Measurements from ENCODE around the gene CYB561D1. TPM values are rescaled to one million over a fixed set of nuclear protein-coding genes. Genes with fewer than 3 reads are reported as not detected.

The CYB561D1 gene
- total RNA-seq, 2 donors from 2014 or later: 15.8 to 16.5 TPM

GRCh38 chr1:109499081-109499480 is 5.2 kb downstream of the CYB561D1 start:
- peaks cover 91% of the 10 kb centered on the region for H3K4me1 Mint-ChIP-seq (ENCODE audit: low read depth)
- H3K36me3 Mint-ChIP-seq (ENCODE audit: insufficient read depth in 2 of 2): peaks cover 0 to 5% of the 10 kb centered on the region in 2 donors
- no peak for DNase-seq

GRCh38 chr1:109499661-109500536 is 6.0 kb downstream of the CYB561D1 start:
- ATAC-seq (replicated peaks in 1 of 2): peak in 1 of 2 donors; percentile 25
- H3K4me1 Mint-ChIP-seq (ENCODE audit: low read depth): peaks cover 91% of the 10 kb centered on the region
- peak; percentile 56 to 70 for DNase-seq
- peak overlapping the region in 1 of 2 donors; percentile 20 for H3K4me3 Mint-ChIP-seq
- no peaks in the 10 kb centered on the region for H3K27me3 Mint-ChIP-seq (ENCODE audit: low read depth)
- no peaks in the 10 kb centered on the region for H3K9me3 Mint-ChIP-seq
- H3K36me3 Mint-ChIP-seq (ENCODE audit: insufficient read depth in 2 of 2): peaks cover 0 to 5% of the 10 kb centered on the region in 2 donors
- H3K27ac Mint-ChIP-seq: peak overlapping the region; percentile 38

More at GRCh38 chr1:109499081-109499480, 5.2 kb downstream of the CYB561D1 start:
- Mint-ChIP-seq H3K27me3 (ENCODE audit: low read depth) (no peaks in the 10 kb centered on the region), H3K9me3 (no peaks in the 10 kb centered on the region), H3K4me3 (peak overlapping the region in 1 of 2 donors; percentile 20), H3K27ac (no peak overlapping the region)
- ATAC-seq (replicated peaks in 1 of 2): no peak

- H3K4me1 Mint-ChIP-seq (ENCODE audit: low read depth): peaks cover 86% of the 10 kb centered on the region
- no peak overlapping the region for H3K4me3 Mint-ChIP-seq
- no peaks in the 10 kb centered on the region for H3K9me3 Mint-ChIP-seq
- DNase-seq (no peak), ATAC-seq (replicated peaks in 1 of 2) (no peak)
- peaks cover 0 to 5% of the 10 kb centered on the region in 2 donors for H3K36me3 Mint-ChIP-seq (ENCODE audit: insufficient read depth in 2 of 2)
- H3K27ac Mint-ChIP-seq: no peak overlapping the region
- no peaks in the 10 kb centered on the region for H3K27me3 Mint-ChIP-seq (ENCODE audit: low read depth)
Observed at GRCh38 chr1:109500941-109501381, 7.1 kb downstream of the CYB561D1 start.

GRCh38 chr1:109501644-109502363 is 7.9 kb downstream of the CYB561D1 start:
- H3K4me1 Mint-ChIP-seq (ENCODE audit: low read depth): peaks cover 80% of the 10 kb centered on the region
- no peaks in the 10 kb centered on the region for H3K9me3 Mint-ChIP-seq
- H3K4me3 Mint-ChIP-seq: peak overlapping the region; percentile 60 to 75
- DNase-seq (no peak), ATAC-seq (replicated peaks in 1 of 2) (no peak)
- peaks cover 0 to 2% of the 10 kb centered on the region in 2 donors for H3K36me3 Mint-ChIP-seq (ENCODE audit: insufficient read depth in 2 of 2)
- H3K27me3 Mint-ChIP-seq (ENCODE audit: low read depth): no peaks in the 10 kb centered on the region
- peak overlapping the region; percentile 63 for H3K27ac Mint-ChIP-seq

- DNase-seq (peak; percentile 35 to 43), ATAC-seq (replicated peaks in 1 of 2) (peak; percentile 66 to 72)
- Mint-ChIP-seq H3K27ac (peak overlapping the region; percentile 87), H3K4me1 (ENCODE audit: low read depth) (peaks cover 82% of the 10 kb centered on the region), H3K9me3 (no peaks in the 10 kb centered on the region), H3K27me3 (ENCODE audit: low read depth) (no peaks in the 10 kb centered on the region), H3K4me3 (peak overlapping the region; percentile 60 to 75), H3K36me3 (ENCODE audit: insufficient read depth in 2 of 2) (peaks cover 0 to 2% of the 10 kb centered on the region in 2 donors)
Observed at GRCh38 chr1:109502364-109502851, 8.5 kb downstream of the CYB561D1 start.

GRCh38 chr1:109503935-109504334 is 10.0 kb downstream of the CYB561D1 start:
- DNase-seq: no peak
- peak overlapping the region; percentile 53 to 61 for H3K4me3 Mint-ChIP-seq
- H3K27ac Mint-ChIP-seq: peak overlapping the region; percentile 75
- peaks cover 79% of the 10 kb centered on the region for H3K4me1 Mint-ChIP-seq (ENCODE audit: low read depth)
- H3K27me3 Mint-ChIP-seq (ENCODE audit: low read depth): no peaks in the 10 kb centered on the region
- no peaks in the 10 kb centered on the region for H3K9me3 Mint-ChIP-seq
- no peak for ATAC-seq (replicated peaks in 1 of 2)
- H3K36me3 Mint-ChIP-seq (ENCODE audit: insufficient read depth in 2 of 2): peaks cover 0 to 2% of the 10 kb centered on the region in 2 donors

GRCh38 chr1:109504974-109505373 is 11.1 kb downstream of the CYB561D1 start:
- peak overlapping the region; percentile 7 to 39 for H3K4me3 Mint-ChIP-seq
- DNase-seq (no peak), ATAC-seq (replicated peaks in 1 of 2) (peak; percentile 54 to 70)
- no peaks in the 10 kb centered on the region for H3K9me3 Mint-ChIP-seq
- peaks cover 0 to 2% of the 10 kb centered on the region in 2 donors for H3K36me3 Mint-ChIP-seq (ENCODE audit: insufficient read depth in 2 of 2)
- peak overlapping the region; percentile 48 for H3K27ac Mint-ChIP-seq
- H3K27me3 Mint-ChIP-seq (ENCODE audit: low read depth): no peaks in the 10 kb centered on the region
- peaks cover 73% of the 10 kb centered on the region for H3K4me1 Mint-ChIP-seq (ENCODE audit: low read depth)

- Mint-ChIP-seq H3K36me3 (ENCODE audit: insufficient read depth in 2 of 2) (no peaks in the 10 kb centered on the region), H3K4me3 (peak overlapping the region; percentile 86 to 89), H3K27me3 (ENCODE audit: low read depth) (no peaks in the 10 kb centered on the region), H3K27ac (no peak overlapping the region), H3K4me1 (ENCODE audit: low read depth) (peaks cover 56% of the 10 kb centered on the region), H3K9me3 (no peaks in the 10 kb centered on the region)
- DNase-seq (no peak), ATAC-seq (replicated peaks in 1 of 2) (no peak)
Observed at GRCh38 chr1:109508001-109508872, 14.3 kb downstream of the CYB561D1 start.

GRCh38 chr1:109508873-109509175 is 14.9 kb downstream of the CYB561D1 start:
- DNase-seq: no peak
- H3K9me3 Mint-ChIP-seq: no peaks in the 10 kb centered on the region
- ATAC-seq (replicated peaks in 1 of 2): no peak
- no peaks in the 10 kb centered on the region for H3K36me3 Mint-ChIP-seq (ENCODE audit: insufficient read depth in 2 of 2)
- H3K27me3 Mint-ChIP-seq (ENCODE audit: low read depth): no peaks in the 10 kb centered on the region
- H3K27ac Mint-ChIP-seq: peak overlapping the region; percentile 41
- H3K4me1 Mint-ChIP-seq (ENCODE audit: low read depth): peaks cover 53% of the 10 kb centered on the region
- peak overlapping the region; percentile 86 to 89 for H3K4me3 Mint-ChIP-seq

- no peaks in the 10 kb centered on the region for H3K36me3 Mint-ChIP-seq (ENCODE audit: insufficient read depth in 2 of 2)
- peak within 1 kb of the TSS; percentile 41 for H3K27ac Mint-ChIP-seq
- H3K27me3 Mint-ChIP-seq (ENCODE audit: low read depth): no peaks in the 10 kb centered on the region
- no peaks in the 10 kb centered on the region for H3K9me3 Mint-ChIP-seq
- peaks cover 47% of the 10 kb centered on the region for H3K4me1 Mint-ChIP-seq (ENCODE audit: low read depth)
- ATAC-seq (replicated peaks in 1 of 2) (peak; percentile 72 to 75), DNase-seq (peak; percentile 68 to 73)
- peak within 1 kb of the TSS; percentile 86 to 89 for H3K4me3 Mint-ChIP-seq
Observed at GRCh38 chr1:109509176-109510134, 15.6 kb downstream of the CYB561D1 start, which contains the start of gene AMIGO1. Gene AMIGO1, minus strand, starts transcription at chr1:109509727. Its CDS starts 815 bp downstream, at chr1:109508912.

- DNase-seq: no peak
- Mint-ChIP-seq H3K4me3 (no peak overlapping the region), H3K27ac (no peak overlapping the region), H3K9me3 (no peaks in the 10 kb centered on the region), H3K27me3 (ENCODE audit: low read depth) (no peaks in the 10 kb centered on the region), H3K36me3 (ENCODE audit: insufficient read depth in 2 of 2) (no peaks in the 10 kb centered on the region), H3K4me1 (ENCODE audit: low read depth) (peaks cover 27% of the 10 kb centered on the region)
- no peak for ATAC-seq (replicated peaks in 1 of 2)
Observed at GRCh38 chr1:109513110-109513710, 19.3 kb downstream of the CYB561D1 start.
